Pons (tissue), 1 donor: ENCODE data around the gene PRPF39.
"Not testable (repeated sequence)": the region's sequence is repeated elsewhere in the genome, so short reads cannot be mapped to it uniquely, and the experiment has no call there.

Experiments used
- DNase-seq: peaks from one replicate; pipeline ENCODE4 v3.0.0-alpha.2; 2016; ENCODE audit warnings: low spot score

PRPF39 gene

GRCh38 chr14:45140661-45141187, 56.8 kb downstream of the PRPF39 start:
- no peak for DNase-seq

GRCh38 chr14:45142083-45142482, 58.2 kb downstream of the PRPF39 start:
- not testable (repeated sequence) for DNase-seq

GRCh38 chr14:45144658-45145057, 60.7 kb downstream of the PRPF39 start:
- DNase-seq = no peak

- DNase-seq = no peak
Measured at GRCh38 chr14:45145214-45145613, 61.3 kb downstream of the PRPF39 start.

- DNase-seq = no peak
Measured at GRCh38 chr14:45149602-45150001, 65.7 kb downstream of the PRPF39 start.

- DNase-seq = no peak
Measured at GRCh38 chr14:45150386-45150890, 66.5 kb downstream of the PRPF39 start.

- DNase-seq = no peak
Measured at GRCh38 chr14:45156067-45156466, 72.2 kb downstream of the PRPF39 start.
